Measurements from ENCODE around the gene CNTNAP2. TPM values are rescaled to one million over a fixed set of nuclear protein-coding genes. Genes with fewer than 3 reads are reported as not detected.

CNTNAP2 gene
- total and polyA plus RNA-seq, 2 of the 4 experiments (the other 2 are of a cell fraction): not detected

- Histone ChIP-seq H3K4ac (ENCODE audit: low read depth, low read length) (no peak overlapping the region), H2AK5ac (ENCODE audit: low read depth, low read length) (no peak overlapping the region), H2BK5ac (ENCODE audit: low read depth, low read length, poor library complexity, severe bottlenecking) (no peak overlapping the region), H3K4me2 (ENCODE audit: low read depth, low read length) (no peak overlapping the region), H4K20me1 (ENCODE audit: insufficient read depth, low read length) (no peaks in the 10 kb centered on the region), H4K8ac (ENCODE audit: low read depth in 2 of 2, low read length in 2 of 2) (no peak overlapping the region), H3K27ac (ENCODE audit: insufficient read depth, low read length) (no peak overlapping the region), H2AFZ (replicated peaks; ENCODE audit: low read length, poor library complexity) (no peak overlapping the region), H2BK120ac (ENCODE audit: low read depth, low read length) (no peak overlapping the region), H4K5ac (ENCODE audit: low read depth, low read length) (no peak overlapping the region), H2AK9ac (replicated peaks; ENCODE audit: low read depth, low read length, poor library complexity) (no peak overlapping the region), H3K14ac (replicated peaks; ENCODE audit: low read depth, low read length) (no peak overlapping the region), H3K18ac (ENCODE audit: low read depth, low read length) (no peak overlapping the region), H3K23ac (ENCODE audit: low read depth, low read length) (no peak overlapping the region), H3K27me3 (ENCODE audit: control insufficient read depth, insufficient read depth, low read length) (no peaks in the 10 kb centered on the region), H2BK20ac (ENCODE audit: low read depth, low read length) (no peak overlapping the region), H2BK15ac (ENCODE audit: low read depth, low read length) (no peak overlapping the region), H3K9me3 (ENCODE audit: control insufficient read depth, insufficient read depth, low read length) (peaks cover 15% of the 10 kb centered on the region), H3K56ac (ENCODE audit: extremely low read depth, insufficient read depth, low read length) (no peak overlapping the region), H3K36me3 (ENCODE audit: control insufficient read depth, insufficient read depth, low read length) (no peaks in the 10 kb centered on the region), H3K9me1 (ENCODE audit: insufficient read depth, low read length) (no peaks in the 10 kb centered on the region), H3K9ac (ENCODE audit: low read depth, low read length) (no peak overlapping the region), H3K79me1 (ENCODE audit: low read depth in 1 of 2, low read length in 2 of 2) (no peaks in the 10 kb centered on the region), H3K4me3 (ENCODE audit: insufficient read depth, low read depth, low read length) (no peak overlapping the region), H3K4me1 (ENCODE audit: control insufficient read depth, insufficient read depth, low read length) (no peaks in the 10 kb centered on the region), H4K91ac (ENCODE audit: insufficient read depth, low read depth, low read length) (no peak overlapping the region)
- dilution Hi-C loops (cut with HindIII; ENCODE audit: low sequenced_read_pairs, unreplicated experiment): no loop called here
- DNase-seq (no peak), ATAC-seq (ENCODE audit: low read depth) (no peak)
- WGBS, 2 experiments (ENCODE audit: extremely low coverage in 2 of 2, insufficient read length in 1 of 2): no CpG with 5 or more reads among the region's 8 CpGs
- BruUV-seq (replicated peaks): no TSS peak
- CTCF ChIA-PET: no interaction called here
- in situ Hi-C loops (cut with MboI; ENCODE audit: low sequenced_read_pairs): no loop called here
- no peak for TF ChIP-seq POLR2A (IDR thresholded peaks at IDR 0.05; ENCODE audit: low read depth, low read length)
- no peak for TF ChIP-seq NFE2L2 (IDR thresholded peaks at IDR 0.05; ENCODE audit: low read depth, low read length)
- no peak for TF ChIP-seq RCOR1 (IDR thresholded peaks at IDR 0.05; ENCODE audit: insufficient replicate concordance, low read length)
- TF ChIP-seq USF2 (IDR thresholded peaks at IDR 0.05; ENCODE audit: low read depth, low read length): no peak
- no peak for TF ChIP-seq CTCF (conservative IDR thresholded peaks at IDR 0.05; ENCODE audit: low read depth, low read length)
- TF ChIP-seq FOS (IDR thresholded peaks at IDR 0.05; ENCODE audit: low read depth, low read length): no peak
- TF ChIP-seq BHLHE40 (IDR thresholded peaks at IDR 0.05; ENCODE audit: low read depth, low read length): no peak
- TF ChIP-seq CHD1 (IDR thresholded peaks at IDR 0.05; ENCODE audit: low read depth, low read length): no peak
- TF ChIP-seq ELK1 (IDR thresholded peaks at IDR 0.05; ENCODE audit: borderline replicate concordance, low read depth, low read length): no peak
- no peak for TF ChIP-seq RAD21 (IDR thresholded peaks at IDR 0.05; ENCODE audit: low read length)
- TF ChIP-seq MAZ (IDR thresholded peaks at IDR 0.05; ENCODE audit: borderline replicate concordance, low read depth, low read length): no peak
- no peak for TF ChIP-seq MAFK (IDR thresholded peaks at IDR 0.05; ENCODE audit: low read depth, low read length)
- POLR2A ChIA-PET (ENCODE audit: unreplicated experiment): no interaction called here
- intact Hi-C loops (cut with micrococcal nuclease): no loop called here
These were observed 2057.8 kb downstream of the CNTNAP2 start for GRCh38 chr7:148174376-148174775.
